GM18519 (cell line): ENCODE results near the gene TNFAIP2.

Experiments
- ATAC-seq: cut with Tn5 transposase; IDR thresholded peaks from one replicate; pipeline ENCODE4 v1.9.1; 2021; ENCODE audit warnings: mild to moderate bottlenecking, moderate library complexity; ENCODE audit not compliant: unreplicated experiment, low FRiP score

Gene TNFAIP2, protein sequence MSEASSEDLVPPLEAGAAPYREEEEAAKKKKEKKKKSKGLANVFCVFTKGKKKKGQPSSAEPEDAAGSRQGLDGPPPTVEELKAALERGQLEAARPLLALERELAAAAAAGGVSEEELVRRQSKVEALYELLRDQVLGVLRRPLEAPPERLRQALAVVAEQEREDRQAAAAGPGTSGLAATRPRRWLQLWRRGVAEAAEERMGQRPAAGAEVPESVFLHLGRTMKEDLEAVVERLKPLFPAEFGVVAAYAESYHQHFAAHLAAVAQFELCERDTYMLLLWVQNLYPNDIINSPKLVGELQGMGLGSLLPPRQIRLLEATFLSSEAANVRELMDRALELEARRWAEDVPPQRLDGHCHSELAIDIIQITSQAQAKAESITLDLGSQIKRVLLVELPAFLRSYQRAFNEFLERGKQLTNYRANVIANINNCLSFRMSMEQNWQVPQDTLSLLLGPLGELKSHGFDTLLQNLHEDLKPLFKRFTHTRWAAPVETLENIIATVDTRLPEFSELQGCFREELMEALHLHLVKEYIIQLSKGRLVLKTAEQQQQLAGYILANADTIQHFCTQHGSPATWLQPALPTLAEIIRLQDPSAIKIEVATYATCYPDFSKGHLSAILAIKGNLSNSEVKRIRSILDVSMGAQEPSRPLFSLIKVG

DNA sequence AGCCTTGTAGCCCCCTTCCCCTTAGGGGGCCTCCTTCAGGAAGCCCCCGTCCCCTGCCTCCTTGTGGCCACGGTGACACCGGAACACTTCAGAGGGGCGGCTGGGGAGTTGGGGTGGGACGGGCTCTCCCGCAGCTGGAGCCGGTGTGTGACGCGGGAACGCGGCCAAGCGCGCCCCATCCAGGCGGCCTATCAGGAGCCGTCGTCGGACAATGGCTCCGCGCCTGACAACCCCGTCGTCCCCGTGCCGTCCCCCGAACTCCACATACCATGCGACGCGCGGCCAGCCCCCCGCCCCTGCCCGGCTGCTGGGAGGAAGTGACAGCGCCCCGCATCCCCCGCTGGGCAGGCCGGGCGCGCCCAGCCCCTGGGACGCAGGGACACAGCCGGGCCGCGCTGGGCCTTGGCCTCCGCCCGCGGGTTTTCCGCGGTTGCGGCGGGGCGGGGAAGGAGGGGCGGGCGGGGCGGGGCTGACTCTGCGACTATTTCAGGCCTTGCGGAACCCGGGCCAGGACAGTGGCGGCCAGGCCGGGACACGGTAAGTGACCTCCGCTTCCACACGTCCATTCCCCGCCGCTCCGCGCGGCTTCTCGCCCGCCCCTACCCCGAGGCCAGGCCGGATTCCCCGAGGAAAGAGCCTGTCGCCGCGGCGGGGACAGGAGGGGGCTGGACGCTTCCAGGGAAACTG, at the start of gene TNFAIP2:
Gene TNFAIP2, plus strand, starts transcription at position 515 of the 687 bp plus-strand sequence. CDS start 2,997 bp downstream, outside the sequence.
- no peak for ATAC-seq

DNA sequence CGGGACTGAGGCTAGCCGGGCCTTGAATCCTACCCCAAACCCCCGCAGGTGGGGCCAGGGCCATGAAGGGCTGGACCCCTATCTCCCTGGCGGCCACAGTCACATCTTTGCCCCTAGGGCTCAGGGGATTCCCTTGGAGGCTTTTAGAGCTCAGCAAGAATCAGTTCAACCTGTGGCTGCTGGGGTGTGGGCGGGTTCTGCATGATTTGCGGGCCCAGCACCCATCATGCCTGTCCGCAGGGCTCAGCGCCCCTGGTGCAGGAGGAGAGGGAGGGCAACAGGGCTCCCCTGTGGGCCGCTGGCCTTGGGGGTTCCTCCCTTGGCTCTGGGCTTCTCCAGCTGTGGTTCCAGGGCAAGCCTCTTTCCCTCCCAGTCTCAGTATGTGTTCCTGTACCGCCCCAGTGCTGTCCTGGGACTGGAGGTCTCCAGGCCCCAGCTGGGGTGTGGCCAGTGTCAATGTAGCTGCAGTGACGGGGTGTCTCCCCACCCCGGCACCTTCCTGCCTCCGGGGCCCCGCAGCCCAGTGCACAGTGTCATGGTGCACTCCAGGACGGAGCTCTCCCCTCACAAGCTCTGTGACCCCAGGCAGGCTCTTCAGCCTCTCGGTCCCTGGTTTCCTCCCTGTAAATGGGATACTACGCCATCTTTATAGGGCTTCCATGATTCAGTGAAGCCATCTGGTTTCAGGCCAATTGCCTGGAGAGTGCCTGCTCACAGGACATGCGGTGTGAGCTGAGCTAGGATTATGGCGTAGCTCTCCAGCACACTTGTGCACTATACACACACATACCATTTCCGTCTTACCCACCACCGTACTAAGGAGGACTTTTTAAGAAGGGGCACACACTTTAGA, 49.2 kb upstream of the TNFAIP2 start:
- ATAC-seq = no peak

DNA sequence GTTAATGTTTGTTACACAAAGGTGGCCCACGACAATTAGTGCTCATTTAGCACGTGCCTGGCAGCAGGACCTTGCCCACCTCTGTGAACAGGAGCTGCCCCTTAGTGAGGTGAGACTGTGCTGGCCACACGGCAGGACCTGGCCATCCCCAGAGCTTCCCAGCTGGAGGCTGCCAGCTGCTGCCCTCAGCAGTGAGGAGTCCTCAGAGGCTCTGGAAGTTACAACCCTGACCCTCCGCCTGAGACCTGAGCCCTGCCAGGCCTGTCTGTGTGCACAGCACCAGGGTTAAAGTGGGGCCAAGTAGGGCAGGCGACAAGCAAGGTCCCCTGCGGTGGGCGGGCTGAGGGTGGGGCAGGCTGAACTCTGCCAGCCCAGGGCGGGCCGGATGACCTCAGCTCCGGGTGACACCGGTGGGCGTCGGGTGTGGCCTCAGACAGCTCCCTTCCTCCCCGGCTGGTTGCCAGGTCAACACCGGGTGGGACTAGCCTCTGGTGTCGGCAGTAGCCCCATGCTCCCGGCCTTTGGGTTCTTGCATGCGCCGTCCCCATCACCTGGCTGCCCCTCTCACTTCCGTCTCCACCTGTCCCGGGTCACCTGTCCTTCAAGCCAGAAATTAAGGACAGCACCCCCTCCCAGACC, 48.4 kb upstream of the TNFAIP2 start:
- ATAC-seq = no peak

DNA sequence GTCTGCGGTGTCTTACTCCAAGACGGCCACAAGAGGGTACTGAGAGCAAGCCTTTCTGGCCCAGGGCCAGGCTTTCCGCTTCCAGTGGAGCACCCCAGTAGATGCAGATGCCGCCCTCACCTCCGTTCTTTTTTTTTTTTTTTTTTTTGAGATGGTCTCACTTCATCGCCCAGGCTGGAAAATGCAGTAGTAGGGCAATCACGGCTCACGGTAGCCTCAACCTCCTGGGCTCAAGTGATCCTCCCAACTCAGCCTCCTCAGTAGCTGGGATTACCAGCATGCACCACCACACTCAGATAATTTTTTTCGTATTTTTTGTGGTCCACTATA, 44.9 kb upstream of the TNFAIP2 start:
- no peak for ATAC-seq

DNA sequence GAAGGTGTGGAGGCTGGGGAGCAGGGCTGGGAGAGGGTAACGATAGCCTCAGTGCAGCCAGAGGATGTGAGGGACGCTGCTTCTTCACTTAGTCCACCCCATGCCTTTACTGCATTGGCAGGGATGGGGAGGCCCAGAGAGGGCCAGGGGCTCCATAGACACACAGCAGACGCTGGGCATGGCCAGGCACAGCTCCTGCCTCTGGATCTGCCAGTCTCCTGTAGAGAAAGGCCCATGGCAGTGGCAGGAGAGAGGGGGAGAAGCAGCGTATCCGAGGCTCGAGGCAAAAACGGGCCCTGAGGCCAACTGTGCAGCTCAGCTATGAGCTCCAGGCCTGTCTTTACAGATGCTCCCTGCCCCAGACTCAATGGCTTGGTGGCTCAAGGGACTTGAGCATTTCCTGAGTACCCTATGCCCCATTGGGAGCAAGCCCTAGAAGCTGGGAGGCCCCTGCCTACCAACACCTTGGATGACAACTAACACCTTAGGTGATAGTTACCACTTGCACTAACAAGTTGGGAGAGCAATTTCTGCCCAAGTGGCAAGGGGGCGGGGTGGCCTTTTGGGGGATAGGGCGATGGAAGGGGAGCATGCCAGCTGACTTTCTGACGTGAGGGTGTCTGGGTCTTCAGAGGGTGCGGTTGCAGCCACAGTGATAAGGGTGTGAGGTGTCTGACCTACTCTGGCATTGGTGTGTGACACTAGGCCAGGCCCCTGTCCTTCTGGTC, 44.2 kb upstream of the TNFAIP2 start:
- ATAC-seq = no peak

DNA sequence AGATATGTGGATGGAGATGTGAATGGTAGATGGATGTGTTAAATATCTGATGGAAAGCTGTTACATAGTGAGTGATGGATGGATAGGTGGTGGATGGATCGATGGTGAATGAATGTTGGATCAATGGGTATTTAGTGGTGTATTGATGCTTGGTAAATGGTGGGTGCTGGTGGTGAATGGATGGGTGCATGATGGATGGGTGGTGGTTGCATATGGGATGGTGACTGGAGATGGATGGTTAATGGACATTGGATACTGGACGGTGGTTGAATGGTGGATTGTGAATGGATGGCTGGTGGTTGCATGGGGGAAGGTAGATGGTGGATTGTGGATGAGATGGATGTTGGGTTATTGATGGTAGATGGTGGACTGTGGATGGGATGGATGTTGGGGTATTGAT, 41.3 kb upstream of the TNFAIP2 start:
- no peak for ATAC-seq

DNA sequence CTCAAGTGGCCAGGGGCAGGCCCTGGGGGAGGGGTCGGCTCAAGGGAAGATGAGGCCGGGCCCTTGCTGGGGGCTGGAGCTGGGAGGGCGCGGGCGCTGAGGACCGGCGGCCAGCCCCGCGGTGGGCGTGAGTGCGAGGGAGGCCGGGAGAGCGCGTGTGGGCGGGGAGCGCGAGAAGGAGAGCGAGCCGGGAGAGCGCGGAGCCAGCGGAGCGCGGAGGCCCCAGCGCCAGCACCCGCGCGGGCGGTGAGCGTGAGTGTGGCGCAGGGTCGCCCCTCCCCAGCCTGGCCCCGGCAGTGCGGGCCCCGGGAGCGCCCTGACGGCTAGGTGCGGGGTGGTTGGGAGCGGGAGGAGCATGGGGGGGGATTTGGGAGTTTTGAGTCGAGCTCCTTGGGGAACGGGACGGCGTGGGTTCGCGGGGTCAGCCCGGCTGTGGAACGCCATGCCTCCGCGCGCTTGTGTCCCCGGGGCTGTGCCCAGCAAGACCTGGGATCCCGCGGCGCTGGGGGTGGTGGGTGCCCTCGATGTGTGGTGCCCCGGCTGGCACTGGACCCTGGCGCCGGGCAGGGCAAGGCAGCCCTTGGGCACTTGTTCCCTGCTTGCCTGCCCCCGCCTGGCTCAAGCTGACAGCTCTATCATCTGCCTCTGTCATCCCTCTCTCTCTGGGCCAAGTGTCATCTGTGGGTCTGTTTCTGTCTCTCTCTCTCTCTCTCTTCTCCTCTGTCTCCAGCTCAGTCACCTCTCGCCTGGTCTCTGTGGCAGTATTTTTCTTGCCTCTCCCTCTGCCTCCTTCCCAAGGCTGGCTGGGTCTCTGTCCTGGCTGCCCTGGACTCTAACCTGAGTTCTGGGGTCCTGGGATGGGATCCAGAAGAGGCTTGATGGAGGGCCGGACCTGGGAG, 39.0 kb upstream of the TNFAIP2 start, which contains the start of gene LBHD2:
Gene LBHD2, plus strand, starts transcription at position 190 of the 899 bp plus-strand sequence. CDS start 1,803 bp downstream, outside the sequence.
- no peak for ATAC-seq

DNA sequence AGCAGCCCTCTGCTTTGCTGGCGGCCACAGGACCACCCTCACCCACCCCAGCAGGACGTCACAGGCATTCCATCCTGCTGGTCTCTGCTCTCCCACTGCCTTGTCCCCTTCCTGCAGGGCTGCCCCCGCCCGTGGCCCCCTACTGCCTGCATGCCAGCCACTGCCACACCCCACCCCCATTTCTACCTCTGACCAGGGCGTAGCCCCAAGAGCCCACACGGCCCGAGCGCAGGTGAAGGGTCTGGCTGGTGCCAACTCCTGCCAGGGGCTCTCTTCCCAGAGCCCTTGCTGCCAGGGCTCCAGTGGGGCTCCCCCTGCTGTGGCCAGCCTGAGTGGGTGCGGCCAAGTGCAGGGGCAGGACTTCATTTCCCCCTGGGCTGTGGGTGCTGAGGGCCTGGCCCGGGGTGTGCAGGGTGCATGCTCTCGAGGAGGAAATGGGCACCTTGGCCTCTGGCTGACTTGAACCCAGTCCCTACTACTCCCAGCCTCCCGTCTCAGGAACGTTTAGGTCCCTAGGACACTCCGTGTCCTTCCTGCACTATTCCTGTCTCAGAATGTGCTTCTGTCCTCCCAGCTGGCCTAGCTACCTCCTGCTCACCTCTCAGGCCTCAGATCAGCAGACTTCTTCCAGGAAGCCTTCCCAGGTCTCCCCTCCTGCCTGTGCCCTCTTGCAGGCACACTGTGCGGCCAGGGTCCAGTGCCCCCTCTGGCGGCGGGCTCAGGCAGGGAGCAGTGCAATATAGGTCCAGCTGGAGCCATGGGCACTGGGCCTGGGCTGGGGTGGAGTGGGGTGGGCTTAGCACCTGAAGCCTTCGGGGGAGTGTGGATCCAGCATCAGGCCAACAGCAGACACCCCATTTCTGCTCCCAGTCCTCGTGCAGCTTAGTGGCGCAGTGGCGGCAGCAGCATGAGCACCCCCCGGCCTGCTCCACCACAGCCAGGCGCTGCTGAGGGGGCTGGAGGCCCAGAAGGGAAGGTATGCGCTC, 37.9 kb upstream of the TNFAIP2 start:
- ATAC-seq = no peak

DNA sequence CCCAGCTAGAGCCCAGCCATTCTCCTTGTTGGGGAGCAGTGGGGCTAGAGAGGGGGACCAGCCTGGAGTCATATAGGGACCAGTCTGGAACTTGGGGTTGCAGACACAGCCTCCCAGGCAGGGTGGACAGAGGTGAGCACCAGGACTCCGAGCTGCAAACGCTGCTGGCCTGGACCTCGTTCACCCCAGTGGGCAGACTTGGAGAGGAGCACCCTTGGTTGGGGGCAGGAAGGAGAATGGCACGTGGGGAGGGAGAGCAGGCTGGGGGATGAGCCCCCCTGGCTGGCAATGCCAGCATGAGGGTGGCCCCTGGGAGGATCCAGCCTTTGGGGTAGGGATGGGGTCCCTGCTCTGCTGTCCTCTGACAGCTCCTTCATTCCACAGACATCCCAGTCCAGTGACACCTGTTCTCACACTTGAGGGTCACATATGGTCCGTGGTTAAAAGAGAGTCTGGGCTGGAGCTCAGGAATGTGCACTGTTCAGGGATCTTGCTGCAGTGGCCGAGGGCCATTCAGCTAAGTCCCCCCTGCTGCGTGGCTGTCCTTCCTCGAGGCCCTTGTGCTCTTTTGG, 36.4 kb upstream of the TNFAIP2 start:
- no peak for ATAC-seq

DNA sequence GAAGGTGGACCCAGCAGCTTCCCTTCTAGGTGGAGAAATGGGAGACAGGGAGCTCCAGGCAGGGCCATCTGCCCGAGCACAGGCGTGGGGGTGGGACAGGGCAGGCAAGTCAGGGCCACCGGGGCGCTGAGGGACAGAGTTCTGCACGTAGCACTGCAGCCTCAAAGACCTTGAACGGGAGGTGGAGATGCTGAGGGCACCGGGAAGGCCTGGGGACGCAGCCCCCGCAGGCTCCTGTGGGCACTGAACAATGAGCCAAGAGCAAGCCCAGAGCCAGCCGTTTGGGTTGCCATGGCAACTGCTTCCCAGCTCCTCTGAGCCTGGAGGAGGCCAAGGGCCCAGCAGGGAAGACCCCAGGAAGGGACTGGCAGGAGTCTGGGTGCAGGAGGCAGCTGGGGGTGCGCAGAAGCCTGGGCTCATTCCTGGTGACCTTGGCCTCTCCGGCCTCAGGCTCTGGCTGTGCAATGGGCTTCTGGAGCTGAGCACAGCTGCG, 35.9 kb upstream of the TNFAIP2 start:
- no peak for ATAC-seq

DNA sequence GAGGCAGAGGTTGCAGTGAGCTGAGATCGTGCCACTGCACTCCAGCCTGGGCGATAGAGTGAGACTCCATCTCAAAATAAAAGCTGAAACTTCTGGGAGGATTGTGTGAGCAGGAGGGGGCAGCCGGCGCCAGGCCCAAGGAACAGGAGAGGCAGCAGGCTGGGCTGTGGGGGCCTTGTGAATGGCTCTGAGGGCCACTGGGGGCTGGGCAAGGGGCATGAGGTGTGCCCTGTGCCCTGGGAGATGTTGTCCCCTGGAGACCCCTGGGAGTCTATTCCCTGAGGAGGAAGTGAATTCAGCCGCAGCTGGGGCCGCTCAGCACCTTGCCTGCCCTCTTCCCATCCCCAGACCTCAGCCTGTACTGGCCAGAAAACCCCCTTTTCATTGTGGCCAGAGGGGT, 34.3 kb upstream of the TNFAIP2 start:
- ATAC-seq = no peak

DNA sequence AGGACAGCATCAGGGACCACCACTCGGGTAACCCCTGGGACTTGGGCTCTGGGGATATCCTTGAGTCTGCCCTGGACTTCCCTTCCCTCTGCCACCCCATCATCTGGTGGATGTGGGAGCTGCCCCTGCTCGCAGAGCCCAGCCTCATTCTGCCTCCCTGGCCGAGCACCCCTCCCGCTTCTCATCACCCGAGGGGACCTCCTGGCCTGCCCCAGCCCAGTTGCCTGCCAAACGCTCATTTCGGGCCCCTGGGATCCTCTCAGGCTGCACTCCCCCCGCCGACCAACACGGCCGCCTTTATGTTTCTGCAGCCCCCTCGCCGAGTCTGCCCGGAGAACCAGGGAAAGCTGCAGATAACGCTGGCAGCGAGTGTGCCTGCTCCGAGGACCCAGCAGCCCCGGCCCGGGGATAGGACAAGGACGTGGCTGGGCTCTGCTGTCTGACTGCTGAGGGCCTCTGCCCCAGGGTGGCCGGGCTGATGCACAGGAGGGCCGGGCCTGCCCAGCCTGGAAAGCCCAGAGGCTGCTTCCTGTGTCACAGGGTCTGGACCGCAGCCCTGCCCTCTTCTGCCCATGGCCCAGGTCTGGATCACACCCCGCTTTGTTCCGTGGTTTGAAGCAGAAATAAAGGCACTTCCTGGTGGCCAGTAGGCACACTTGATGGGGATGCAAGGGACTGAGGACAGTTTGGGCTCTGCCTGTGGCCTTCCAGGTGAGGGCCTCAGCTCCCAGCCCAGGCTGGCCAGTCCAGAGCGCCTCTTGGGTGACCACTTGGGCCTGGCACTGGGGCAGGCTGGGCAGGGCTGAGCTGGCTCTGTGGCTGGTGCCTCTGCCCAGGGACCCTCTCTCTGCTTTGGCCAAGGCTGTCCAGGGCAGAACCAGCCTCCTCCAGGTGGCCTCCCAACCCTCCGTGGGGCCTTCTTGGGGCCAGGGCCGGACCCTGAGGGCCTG, 33.6 kb upstream of the TNFAIP2 start:
- no peak for ATAC-seq

DNA sequence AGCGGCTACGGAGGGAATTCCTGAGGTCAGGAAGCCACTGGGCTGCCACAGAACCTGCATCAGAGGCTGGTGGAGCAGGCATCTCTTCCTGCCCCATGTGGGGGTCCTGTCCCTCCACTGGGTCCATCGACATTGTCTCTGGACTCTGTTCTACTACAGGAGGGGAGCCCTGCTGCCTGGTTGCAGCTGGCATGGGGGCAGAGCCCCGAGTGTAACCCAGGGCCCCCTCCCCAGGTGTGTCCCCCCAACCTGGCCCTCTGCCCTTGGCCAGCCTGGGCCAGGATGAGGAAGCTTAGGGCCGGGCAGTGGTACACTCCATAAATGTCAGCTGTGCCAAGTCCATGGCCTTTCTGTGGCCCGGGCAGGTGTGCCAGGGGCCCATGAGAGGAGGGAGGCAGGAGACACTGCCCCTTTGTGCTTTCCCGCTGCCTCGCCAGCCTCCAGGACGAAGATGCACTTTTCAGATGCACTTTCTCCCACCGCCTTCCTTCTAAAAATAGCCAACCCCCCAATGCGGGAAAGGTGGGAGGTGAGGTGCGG, 32.7 kb upstream of the TNFAIP2 start:
- ATAC-seq = no peak

DNA sequence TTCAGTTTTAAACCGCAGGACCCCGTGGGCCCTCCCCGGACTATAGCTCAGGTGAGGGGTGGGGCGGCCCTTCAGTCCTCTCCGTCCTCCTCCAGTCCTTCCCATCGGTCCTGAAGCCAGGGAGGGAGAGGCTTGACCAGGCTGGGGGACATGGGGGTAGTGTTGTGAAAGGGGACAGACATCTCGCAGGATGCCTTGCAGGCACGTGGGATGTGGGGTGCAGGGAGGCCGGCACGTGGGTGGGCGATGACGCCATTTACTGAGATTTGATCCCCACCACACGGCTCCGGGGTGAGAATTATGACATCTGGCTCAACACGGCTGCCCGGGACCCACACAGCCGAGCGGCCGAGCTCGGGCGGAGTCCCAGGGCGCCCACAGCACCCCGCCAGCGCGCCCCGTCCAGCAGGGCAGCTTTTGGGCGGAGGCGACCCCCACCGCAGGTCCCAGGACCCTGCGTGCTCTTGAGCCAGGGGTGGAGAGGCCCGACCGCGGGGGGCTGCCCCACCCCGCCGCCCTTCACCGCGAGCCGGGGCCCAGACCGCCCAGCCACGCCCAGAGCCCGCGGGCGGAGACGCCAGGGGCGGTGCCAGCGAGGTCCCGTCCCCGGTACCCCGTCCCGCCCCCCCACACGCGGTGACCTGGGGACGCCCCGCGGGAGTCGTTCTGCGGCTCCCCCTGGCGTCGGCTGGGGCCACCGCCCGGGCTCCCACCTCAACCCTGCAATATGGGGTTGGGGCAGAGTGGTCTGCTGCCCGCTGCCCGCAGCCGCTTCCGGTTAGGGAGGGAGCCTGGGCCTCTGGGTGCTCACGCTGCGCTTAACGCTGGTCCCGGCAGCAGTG, 32.0 kb upstream of the TNFAIP2 start:
- no peak for ATAC-seq

DNA sequence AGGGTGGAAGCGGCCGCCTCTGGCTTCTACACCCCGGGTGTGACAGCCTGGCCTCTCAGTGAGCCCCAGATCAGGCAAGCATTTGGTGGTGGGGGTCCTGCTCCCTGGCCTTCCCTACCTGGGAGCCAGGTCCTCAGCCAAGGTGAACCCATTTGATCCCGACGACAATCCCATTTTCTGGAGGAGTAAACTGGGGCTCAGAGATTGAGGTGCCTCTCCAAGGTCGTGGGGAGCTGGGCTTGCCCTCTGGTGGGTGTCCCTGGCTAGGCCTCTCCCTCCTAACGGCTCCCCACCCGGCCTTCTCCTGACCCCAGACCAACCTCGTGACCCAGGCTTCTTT, 31.4 kb upstream of the TNFAIP2 start:
- ATAC-seq = no peak
